Measurements from ENCODE around the gene COA7. TPM values are rescaled to one million over a fixed set of nuclear protein-coding genes. Genes with fewer than 3 reads are reported as not detected.

COA7 gene
- 10 to 100 TPM; 23.5 to 29.9 TPM for total RNA-seq
- 14.3 TPM for polyA plus RNA-seq (2013, experiment 1 of 2)
- polyA plus RNA-seq (2013, experiment 2 of 2) = 12.6 TPM
- long read RNA-seq, experiment 1, full-length matches to known transcripts = 6 of 9 reads
- long read RNA-seq, experiment 1, partial matches to known transcripts = 1 of 9 reads
- long read RNA-seq, experiment 1, other reads (novel, unspliced or antisense) = 2 of 9 reads
- long read RNA-seq, experiment 2, full-length matches to known transcripts = 39 of 42 reads
- long read RNA-seq, experiment 2, partial matches to known transcripts = 0 of 42 reads
- long read RNA-seq, experiment 2, other reads (novel, unspliced or antisense) = 3 of 42 reads
- long read RNA-seq, experiment 3, full-length matches to known transcripts = 90 of 96 reads
- long read RNA-seq, experiment 3, partial matches to known transcripts = 1 of 96 reads
- long read RNA-seq, experiment 3, other reads (novel, unspliced or antisense) = 5 of 96 reads
- long read RNA-seq, experiment 4, full-length matches to known transcripts = 55 of 64 reads
- long read RNA-seq, experiment 4, partial matches to known transcripts = 1 of 64 reads
- long read RNA-seq, experiment 4, other reads (novel, unspliced or antisense) = 8 of 64 reads

- H3K4me3 Mint-ChIP-seq = peak within 1 kb of the TSS; percentile 78
- H3K4me1 Mint-ChIP-seq = peaks cover 2% of the 10 kb centered on the region
- no peaks in the 10 kb centered on the region for H3K27me3 Mint-ChIP-seq (ENCODE audit: insufficient read depth)
- H3K9me3 Mint-ChIP-seq = peaks cover 11% of the 10 kb centered on the region
- Histone ChIP-seq H3K9me3 (ENCODE audit: control insufficient read depth, low read length) (peaks cover 4% of the 10 kb centered on the region), H3K36me3 (ENCODE audit: control insufficient read depth, insufficient read depth, low read length) (peaks cover 18% of the 10 kb centered on the region), H3K4me1 (ENCODE audit: control insufficient read depth, insufficient read depth, low read length) (no peaks in the 10 kb centered on the region), H3K27me3 (ENCODE audit: control insufficient read depth, insufficient read depth, low read length, poor library complexity, severe bottlenecking) (no peaks in the 10 kb centered on the region), H3K27ac (ENCODE audit: low read depth, low read length) (peak within 1 kb of the TSS; percentile 3), H3K9ac (ENCODE audit: extremely low read depth, low read length, poor library complexity, severe bottlenecking) (peak within 1 kb of the TSS; percentile 82), H3K4me3 (ENCODE audit: low read length) (peak within 1 kb of the TSS; percentile 86)
- H3K27ac Mint-ChIP-seq = peak within 1 kb of the TSS; percentile 94
- TF ChIP-seq CTCF (conservative IDR thresholded peaks at IDR 0.05) = no peak
- peak; percentile 93 for DNase-seq
- 3% methylated on average over 42 to 68 of the region's 68 CpGs for WGBS, 2 experiments (ENCODE audit: insufficient coverage in 1 of 2, insufficient read length in 1 of 2)
- H3K36me3 Mint-ChIP-seq (ENCODE audit: low read depth) = peaks cover 17% of the 10 kb centered on the region
Observed at GRCh38 chr1:52697795-52698674, at the start of gene COA7. COA7 (minus strand) TSS chr1:52698347; CDS start chr1:52698326, 21 bp downstream.

DNA sequence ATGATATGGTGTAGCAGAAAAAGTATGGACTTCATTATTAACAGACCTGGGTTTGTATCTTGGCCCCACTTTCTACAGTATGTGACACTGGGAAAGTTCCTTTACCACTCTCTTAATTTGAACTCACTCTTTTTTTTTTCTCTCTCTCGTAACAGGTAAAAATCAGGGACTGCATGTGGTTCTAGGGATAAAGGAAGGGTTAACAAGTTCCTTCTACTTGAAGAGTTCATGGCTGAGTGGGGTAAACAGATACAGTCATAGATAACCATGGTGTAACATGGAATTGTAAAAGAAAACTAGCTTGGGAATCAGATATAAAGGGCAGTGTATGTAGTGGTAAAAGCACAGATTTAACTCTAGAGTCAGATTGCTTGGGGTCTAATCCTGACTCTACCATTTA is 49.3 kb upstream of the COA7 start:
- Mint-ChIP-seq H3K4me1 (peaks cover 12% of the 10 kb centered on the region), H3K4me3 (no peak overlapping the region), H3K36me3 (ENCODE audit: low read depth) (peaks cover 3% of the 10 kb centered on the region), H3K27ac (no peak overlapping the region), H3K9me3 (peaks cover 5% of the 10 kb centered on the region), H3K27me3 (ENCODE audit: insufficient read depth) (no peaks in the 10 kb centered on the region)
- DNase-seq = no peak
- Histone ChIP-seq H3K9ac (ENCODE audit: extremely low read depth, low read length, poor library complexity, severe bottlenecking) (no peak overlapping the region), H3K27ac (ENCODE audit: low read depth, low read length) (no peak overlapping the region), H3K4me3 (ENCODE audit: low read length) (no peak overlapping the region), H3K9me3 (ENCODE audit: control insufficient read depth, low read length) (no peaks in the 10 kb centered on the region), H3K36me3 (ENCODE audit: control insufficient read depth, insufficient read depth, low read length) (no peaks in the 10 kb centered on the region), H3K4me1 (ENCODE audit: control insufficient read depth, insufficient read depth, low read length) (no peaks in the 10 kb centered on the region), H3K27me3 (ENCODE audit: control insufficient read depth, insufficient read depth, low read length, poor library complexity, severe bottlenecking) (no peaks in the 10 kb centered on the region)
- 93% methylated on average over 1 of the region's 1 CpG; no CpG with 5 or more reads in 1 of the 2 experiments for WGBS, 2 experiments (ENCODE audit: insufficient coverage in 1 of 2, insufficient read length in 1 of 2)
- no peak for TF ChIP-seq CTCF (conservative IDR thresholded peaks at IDR 0.05)

GRCh38 chr1:52746189-52746588 is 48.0 kb upstream of the COA7 start:
- H3K9me3 ChIP-seq (ENCODE audit: control insufficient read depth, low read length) = peaks cover 11% of the 10 kb centered on the region
- Mint-ChIP-seq H3K4me1 (peaks cover 4% of the 10 kb centered on the region), H3K9me3 (peaks cover 17% of the 10 kb centered on the region), H3K27me3 (ENCODE audit: insufficient read depth) (no peaks in the 10 kb centered on the region), H3K4me3 (no peak overlapping the region), H3K36me3 (ENCODE audit: low read depth) (peaks cover 14% of the 10 kb centered on the region), H3K27ac (no peak overlapping the region)
- H3K4me3 ChIP-seq (ENCODE audit: low read length) = no peak overlapping the region
- H3K27me3 ChIP-seq (ENCODE audit: control insufficient read depth, insufficient read depth, low read length, poor library complexity, severe bottlenecking) = no peaks in the 10 kb centered on the region
- 79 to 90% methylated on average over 4 of the region's 4 CpGs for WGBS, 2 experiments (ENCODE audit: insufficient coverage in 1 of 2, insufficient read length in 1 of 2)
- DNase-seq = no peak
- TF ChIP-seq CTCF (conservative IDR thresholded peaks at IDR 0.05) = no peak
- H3K27ac ChIP-seq (ENCODE audit: low read depth, low read length) = no peak overlapping the region
- H3K36me3 ChIP-seq (ENCODE audit: control insufficient read depth, insufficient read depth, low read length) = peaks cover 11% of the 10 kb centered on the region
- no peak overlapping the region for H3K9ac ChIP-seq (ENCODE audit: extremely low read depth, low read length, poor library complexity, severe bottlenecking)
- no peaks in the 10 kb centered on the region for H3K4me1 ChIP-seq (ENCODE audit: control insufficient read depth, insufficient read depth, low read length)
